GDM1 (cell line): ENCODE measurements around the gene ZNF184.

ENCODE experiments used
- DNase-seq: peaks from one replicate; lab custom pipeline; 2025; lab: John Stamatoyannopoulos, UW

Gene ZNF184

GRCh38 chr6:27472617-27473400, at the start of gene ZNF184:
Gene ZNF184 (minus strand): TSS chr6:27473105. CDS start chr6:27472294, 811 bp downstream.
- peak; percentile 92 for DNase-seq

GRCh38 chr6:27518881-27519795, 46.2 kb upstream of the ZNF184 start:
- peak; percentile 71 for DNase-seq

- no peak for DNase-seq
Measured at GRCh38 chr6:27517928-27518787, 45.3 kb upstream of the ZNF184 start.

DNA sequence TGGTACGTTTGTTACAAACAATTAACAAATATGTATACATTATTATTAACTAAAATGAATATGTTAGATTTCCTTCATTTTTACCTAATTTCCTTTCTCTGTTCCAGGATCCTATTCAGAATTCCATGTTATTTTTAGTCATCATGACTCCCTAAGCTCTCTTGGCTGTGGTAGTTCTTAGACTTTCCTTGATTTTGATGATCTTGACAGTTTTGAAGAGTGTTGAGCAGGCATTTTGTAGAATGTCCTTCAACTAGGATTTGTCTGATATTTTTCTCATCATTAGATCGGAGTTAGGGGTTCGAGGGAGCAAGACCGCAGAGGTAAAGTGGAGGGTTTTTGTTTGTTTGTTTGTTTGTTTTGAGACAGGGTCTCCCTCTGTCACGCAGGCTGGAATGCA, 44.3 kb upstream of the ZNF184 start:
- no peak for DNase-seq

DNA sequence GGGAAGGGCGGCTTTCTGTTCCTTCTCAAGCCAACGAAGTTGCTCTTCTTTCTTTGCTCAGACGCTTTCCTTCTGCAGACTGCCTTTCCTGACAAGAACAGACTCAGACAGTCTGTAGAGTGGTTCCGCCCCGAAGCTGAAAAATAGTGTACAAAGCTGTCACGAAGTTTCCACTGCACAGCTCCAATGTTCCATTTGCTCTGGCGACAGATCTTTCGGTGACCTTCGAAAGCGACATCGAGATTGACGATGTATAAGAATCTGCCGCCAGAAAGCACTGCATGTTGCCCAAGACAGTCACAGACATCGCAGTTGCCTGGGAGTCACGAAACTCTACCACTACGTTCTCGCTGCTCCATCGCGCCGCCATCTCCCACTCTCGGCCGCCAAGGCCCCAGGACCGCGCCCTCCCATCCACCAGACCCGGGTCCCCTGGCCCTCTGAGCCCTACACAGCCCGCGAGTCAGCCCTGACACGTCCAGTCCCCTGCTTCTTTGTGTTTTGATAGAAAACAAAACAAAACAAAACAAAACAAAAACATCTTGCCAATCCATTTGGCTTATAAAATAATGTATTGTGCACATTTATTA, 42.1 kb upstream of the ZNF184 start:
- no peak for DNase-seq

GRCh38 chr6:27512525-27512924, 39.6 kb upstream of the ZNF184 start:
- DNase-seq = no peak

DNA sequence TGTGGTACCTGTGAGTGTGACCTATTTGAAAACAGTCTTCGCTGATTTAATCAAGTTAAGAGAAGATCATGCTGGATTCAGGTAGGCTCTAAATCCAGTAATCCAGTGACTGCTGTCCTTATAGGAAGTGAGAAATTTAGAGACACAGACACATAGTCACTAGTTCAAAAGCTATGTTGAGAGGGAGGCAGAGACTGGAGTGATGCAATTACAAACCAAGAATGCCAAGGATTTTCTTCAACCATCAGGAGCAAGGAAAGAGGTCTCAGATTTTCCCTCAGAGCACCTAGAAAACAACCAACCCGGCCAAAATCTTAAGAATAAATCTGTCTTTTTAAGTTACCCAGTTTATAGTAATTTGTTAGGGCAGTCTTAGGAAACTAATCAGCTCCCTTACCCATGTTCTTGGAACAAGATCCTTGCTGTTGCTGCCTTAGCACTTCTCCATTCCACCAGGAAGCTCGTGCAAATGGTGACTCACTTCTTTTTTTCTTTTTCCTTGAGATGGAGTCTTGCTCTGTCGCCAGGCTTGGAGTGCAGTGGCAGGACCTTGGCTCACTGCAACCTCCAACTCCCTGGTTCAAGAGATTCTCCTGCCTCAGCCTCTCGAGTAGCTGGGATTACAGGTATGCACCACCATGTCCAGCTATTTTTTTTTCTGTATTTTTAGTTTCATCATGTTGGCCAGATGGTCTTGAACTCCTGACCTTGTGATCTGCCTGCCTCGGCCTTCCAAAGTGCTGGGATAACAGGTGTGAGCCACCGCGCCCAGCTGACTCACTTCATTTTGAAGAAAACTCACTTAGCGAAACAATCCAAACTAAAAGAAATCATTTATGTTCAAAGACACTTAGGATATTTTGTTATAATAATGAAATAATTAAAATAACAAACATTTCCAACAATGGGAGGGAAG, 34.4 kb upstream of the ZNF184 start:
- DNase-seq = no peak

- DNase-seq = no peak
Measured at GRCh38 chr6:27505209-27506027, 32.5 kb upstream of the ZNF184 start.

GRCh38 chr6:27503436-27504030, 30.6 kb upstream of the ZNF184 start:
- peak; percentile 31 for DNase-seq

- DNase-seq = peak; percentile 62
Measured at GRCh38 chr6:27502508-27503435, 29.9 kb upstream of the ZNF184 start.

DNA sequence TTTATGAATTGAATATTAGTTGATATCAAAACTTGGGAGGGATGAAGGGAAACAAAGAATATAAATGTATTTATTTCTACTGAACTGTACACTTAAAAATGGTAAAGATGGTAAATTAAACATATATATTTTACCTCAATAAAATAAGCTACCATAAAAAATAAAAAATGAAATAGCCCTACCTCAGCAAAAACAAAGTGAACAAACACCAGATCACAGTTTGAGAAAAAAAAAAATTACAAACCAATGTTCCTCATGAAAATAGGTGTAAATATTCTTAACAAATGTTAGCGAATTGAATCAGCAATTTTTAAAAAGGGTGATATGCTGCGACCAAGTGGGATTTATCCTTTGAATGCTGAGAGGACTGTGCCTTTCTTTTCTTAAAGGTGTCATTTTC, 28.3 kb upstream of the ZNF184 start:
- DNase-seq = no peak

DNA sequence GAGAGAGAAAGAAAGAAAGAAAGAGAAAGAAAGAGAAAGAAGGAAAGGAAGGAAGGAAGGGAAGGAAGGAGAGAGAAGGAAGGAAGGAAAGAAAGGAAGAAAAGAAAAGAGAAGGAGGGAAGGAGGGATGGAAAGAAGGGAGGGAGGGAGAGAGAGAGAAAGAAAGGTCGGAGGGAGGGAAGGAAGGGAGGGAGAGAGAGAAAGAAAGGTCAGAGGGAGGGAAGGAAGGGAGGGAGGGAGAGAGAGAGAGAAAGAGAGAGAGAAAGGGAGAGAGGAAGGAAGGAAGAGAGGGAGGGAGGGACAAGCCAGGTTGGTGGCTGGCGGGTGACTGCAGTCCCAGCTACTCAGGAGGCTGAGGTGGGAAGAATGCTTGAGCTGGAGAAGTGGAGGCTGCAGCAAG, 27.3 kb upstream of the ZNF184 start:
- no peak for DNase-seq

DNA sequence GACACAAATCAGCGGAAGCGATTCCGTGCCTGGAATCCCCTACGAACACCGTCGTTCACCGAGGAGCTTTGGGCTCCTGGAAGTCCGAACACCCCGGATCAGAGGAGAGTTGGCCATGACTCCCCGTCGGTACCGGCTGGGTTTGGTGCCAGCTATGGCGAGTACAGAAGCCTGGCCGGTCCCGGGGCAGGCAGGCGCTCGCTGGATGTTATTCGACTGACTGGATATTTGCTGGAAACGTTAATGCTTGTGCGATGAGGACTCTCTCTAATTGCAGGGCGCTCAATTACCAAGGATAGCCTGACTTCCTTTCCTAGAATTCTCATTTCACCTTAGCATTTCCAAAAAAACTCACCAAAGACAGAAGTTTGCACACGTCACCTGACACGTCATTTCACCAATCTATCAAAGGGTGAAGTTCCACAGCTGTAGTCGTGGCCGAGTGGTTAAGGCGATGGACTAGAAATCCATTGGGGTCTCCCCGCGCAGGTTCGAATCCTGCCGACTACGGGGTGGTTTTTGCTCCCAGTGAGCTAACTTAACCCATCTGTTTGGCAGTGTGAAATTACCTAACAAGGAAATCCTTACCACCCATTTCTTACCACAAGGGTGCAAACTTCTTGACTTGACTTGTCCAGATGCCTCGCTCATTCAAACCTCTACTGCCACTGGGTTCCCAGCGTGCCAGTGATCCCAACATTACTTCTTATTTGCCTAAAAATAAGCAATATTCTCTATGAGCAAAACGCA, 22.7 kb upstream of the ZNF184 start:
- no peak for DNase-seq

DNA sequence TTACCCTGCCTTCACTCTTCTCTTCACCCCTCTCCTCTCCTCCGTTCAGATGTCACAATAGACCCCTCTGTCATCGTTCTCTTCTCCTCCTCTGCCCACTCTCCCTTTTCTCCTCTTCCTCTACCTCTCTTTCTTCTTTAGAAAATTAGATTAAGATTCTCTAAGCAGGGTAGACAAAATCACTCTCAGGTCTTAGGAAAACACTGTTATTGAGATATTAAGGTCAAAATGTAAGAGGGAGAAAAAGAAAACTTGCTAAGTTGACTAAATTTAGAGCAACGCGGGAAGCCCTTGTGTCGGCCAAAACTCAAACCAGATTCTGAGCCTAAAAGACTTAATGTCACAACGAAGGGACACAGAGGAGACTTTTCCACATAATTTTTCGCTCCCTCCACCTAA, 22.1 kb upstream of the ZNF184 start:
- DNase-seq = no peak

DNA sequence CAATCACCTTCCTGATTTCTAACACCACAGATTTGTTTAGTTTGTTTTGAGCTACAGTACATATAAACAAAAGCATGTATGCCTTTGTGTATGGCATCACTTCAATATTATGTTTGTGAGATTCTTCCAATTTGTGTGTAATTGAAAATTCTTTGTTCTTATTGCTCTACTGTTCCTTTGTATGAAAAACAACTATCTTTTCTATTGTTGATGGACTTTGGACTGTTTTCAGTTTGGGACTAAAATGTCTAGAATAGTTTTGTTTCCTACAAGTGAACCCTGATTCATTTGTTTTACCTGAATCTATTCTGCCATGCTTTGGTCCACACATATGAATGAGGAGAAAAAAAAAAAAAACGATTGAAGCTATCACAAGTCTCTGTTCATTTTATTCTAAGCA, 21.2 kb upstream of the ZNF184 start:
- no peak for DNase-seq

DNA sequence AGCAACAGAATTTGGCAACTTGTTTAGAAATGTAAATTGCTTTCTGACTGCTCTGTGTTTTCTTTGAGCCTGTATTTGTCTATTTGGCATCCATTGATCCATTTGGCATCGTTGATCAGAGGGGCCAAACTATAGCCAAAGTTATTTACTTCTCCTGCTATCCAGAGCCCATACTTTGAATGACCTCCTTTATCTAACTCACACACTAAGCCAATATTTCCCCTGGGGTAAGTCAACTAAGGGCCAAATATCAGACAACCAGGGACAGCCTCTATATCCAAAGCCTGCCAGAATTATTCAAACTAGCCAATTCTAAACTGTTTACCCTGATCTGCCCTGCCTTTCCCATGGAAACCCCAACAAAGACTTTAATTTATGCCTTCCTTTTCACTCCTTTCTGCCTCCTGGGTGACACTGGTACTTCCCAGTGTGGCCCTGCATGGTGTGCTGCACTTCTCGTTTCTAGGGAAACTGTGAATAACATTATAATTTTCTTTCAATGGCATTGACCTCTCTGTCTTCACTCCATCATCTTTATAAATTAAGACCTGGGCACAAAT, 19.8 kb upstream of the ZNF184 start:
- DNase-seq = no peak
